H1 (cell line): ENCODE results near the gene MFRP.

ENCODE experiments used
- BACH1 ChIP-seq: IDR thresholded peaks from 2 replicates; pipeline ENCODE4 v1.6.1; 2012; ENCODE audit warnings: low read length, improper control_type of control experiment
- ZNF274 ChIP-seq: IDR thresholded peaks from 2 replicates; pipeline ENCODE4 v1.7.0; 2012; ENCODE audit warnings: low read length, borderline replicate concordance; ENCODE audit errors: extremely low read depth
- TF ChIP-seq, protein P1 (sequence below): IDR thresholded peaks from 2 replicates; pipeline ENCODE4 v1.6.1; 2012; ENCODE audit warnings: inconsistent platforms
- TF ChIP-seq, protein P2 (sequence below), 3 experiments: IDR thresholded peaks; 1 replicate in 2 of 3; 2 replicates in 1 of 3; pipeline versions ENCODE4 v1.5.1 to v1.6.1; 2011; ENCODE audit warnings: low read length in 3 of 3, mild to moderate bottlenecking in 3 of 3, inconsistent platforms in 2 of 3, low read depth in 1 of 3, moderate library complexity in 1 of 3; ENCODE audit not compliant: insufficient read depth in 1 of 3; ENCODE audit errors: control extremely low read depth in 1 of 3
- TF ChIP-seq, protein P3 (sequence below): IDR thresholded peaks from 2 replicates; pipeline ENCODE4 v1.6.1; 2011; ENCODE audit warnings: low read length, improper control_type of control experiment

DNA sequence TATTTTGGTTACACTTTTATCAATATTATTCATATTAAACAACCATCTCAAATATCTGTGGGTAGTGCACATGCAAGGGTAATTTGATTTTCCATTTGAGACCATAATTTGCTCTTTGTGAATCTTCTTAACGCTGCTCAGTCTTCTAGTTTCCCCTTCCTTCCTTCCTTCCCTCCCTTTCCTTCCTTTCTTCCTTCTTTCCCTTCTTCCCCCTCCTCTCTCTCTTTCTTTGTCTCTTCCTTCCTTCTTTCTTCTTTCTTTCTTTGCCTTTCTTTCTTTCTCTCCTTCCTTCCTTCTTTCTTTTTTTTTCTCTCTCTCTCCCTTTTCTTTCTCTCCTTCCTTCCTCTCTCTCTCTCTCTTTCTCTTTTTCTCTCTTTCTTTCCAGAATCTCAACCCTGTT, 16.3 kb downstream of the MFRP start:
- TF ChIP-seq, protein P1, sequence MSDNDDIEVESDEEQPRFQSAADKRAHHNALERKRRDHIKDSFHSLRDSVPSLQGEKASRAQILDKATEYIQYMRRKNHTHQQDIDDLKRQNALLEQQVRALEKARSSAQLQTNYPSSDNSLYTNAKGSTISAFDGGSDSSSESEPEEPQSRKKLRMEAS: no peak
- TF ChIP-seq BACH1: no peak
- TF ChIP-seq, protein P2, sequence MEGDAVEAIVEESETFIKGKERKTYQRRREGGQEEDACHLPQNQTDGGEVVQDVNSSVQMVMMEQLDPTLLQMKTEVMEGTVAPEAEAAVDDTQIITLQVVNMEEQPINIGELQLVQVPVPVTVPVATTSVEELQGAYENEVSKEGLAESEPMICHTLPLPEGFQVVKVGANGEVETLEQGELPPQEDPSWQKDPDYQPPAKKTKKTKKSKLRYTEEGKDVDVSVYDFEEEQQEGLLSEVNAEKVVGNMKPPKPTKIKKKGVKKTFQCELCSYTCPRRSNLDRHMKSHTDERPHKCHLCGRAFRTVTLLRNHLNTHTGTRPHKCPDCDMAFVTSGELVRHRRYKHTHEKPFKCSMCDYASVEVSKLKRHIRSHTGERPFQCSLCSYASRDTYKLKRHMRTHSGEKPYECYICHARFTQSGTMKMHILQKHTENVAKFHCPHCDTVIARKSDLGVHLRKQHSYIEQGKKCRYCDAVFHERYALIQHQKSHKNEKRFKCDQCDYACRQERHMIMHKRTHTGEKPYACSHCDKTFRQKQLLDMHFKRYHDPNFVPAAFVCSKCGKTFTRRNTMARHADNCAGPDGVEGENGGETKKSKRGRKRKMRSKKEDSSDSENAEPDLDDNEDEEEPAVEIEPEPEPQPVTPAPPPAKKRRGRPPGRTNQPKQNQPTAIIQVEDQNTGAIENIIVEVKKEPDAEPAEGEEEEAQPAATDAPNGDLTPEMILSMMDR (IDR thresholded peaks at IDR 0.05; ENCODE audit: control extremely low read depth in 1 of 3, insufficient read depth in 1 of 3, low read depth in 1 of 3, low read length in 3 of 3): no peak
- TF ChIP-seq ZNF274: no peak
- TF ChIP-seq, protein P3, sequence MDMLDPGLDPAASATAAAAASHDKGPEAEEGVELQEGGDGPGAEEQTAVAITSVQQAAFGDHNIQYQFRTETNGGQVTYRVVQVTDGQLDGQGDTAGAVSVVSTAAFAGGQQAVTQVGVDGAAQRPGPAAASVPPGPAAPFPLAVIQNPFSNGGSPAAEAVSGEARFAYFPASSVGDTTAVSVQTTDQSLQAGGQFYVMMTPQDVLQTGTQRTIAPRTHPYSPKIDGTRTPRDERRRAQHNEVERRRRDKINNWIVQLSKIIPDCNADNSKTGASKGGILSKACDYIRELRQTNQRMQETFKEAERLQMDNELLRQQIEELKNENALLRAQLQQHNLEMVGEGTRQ: no peak
